ENCODE measurements around the gene ACER1.
A peak's percentile ranks its signal among the peaks of the same experiment; 100 is the strongest.

Gene ACER1

DNA sequence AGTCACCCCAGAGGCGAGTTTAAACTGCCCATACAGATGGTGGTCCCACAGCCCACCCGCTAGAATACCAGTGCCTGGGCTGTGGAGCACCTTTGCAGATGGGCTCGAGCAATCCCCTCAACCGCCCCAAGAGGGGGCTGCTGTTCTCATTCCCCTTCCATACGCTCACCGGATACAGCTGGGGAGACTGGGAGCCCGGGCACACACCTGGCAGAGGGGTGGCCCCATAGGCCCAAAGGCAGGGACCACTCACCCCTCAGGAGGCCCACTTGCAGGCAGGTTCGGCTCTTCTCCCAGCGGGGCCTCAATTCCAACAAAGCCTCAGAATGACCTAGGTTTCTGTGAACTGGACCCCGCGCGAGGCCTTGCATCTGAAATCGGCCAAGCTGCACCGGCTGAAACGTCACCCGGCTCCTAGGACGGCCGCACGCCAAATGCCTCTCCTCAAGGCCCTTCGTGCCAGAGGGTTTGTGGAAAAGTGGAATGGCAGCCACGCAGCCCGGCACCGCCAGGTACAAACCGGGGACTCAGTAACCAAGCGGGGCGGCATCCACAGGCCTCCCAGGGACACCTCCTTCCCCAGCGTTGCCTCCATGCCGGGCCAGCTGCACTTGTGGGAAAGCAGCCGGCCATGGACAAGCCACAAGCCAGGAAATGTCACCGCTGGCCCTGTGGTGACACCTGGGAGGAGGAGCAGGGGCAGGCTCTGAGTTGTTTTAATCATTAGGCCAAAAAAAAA, 72.3 kb downstream of the ACER1 start:
- peaks cover 21% of the 10 kb centered on the region for H4K20me1 ChIP-seq (ENCODE audit: insufficient read depth, low read length, poor library complexity, severe bottlenecking)
- H3K9me2 ChIP-seq (replicated peaks; ENCODE audit: low read depth, low read length) = no peaks in the 10 kb centered on the region
- H3F3A ChIP-seq (ENCODE audit: low read depth) = no peaks in the 10 kb centered on the region
- H3K27me3 ChIP-seq (ENCODE audit: insufficient read depth, low read length, poor library complexity, severe bottlenecking) = no peaks in the 10 kb centered on the region
- H3K4me3 ChIP-seq (ENCODE audit: low read length, poor library complexity, severe bottlenecking) = no peak overlapping the region
- TF ChIP-seq, protein P1, sequence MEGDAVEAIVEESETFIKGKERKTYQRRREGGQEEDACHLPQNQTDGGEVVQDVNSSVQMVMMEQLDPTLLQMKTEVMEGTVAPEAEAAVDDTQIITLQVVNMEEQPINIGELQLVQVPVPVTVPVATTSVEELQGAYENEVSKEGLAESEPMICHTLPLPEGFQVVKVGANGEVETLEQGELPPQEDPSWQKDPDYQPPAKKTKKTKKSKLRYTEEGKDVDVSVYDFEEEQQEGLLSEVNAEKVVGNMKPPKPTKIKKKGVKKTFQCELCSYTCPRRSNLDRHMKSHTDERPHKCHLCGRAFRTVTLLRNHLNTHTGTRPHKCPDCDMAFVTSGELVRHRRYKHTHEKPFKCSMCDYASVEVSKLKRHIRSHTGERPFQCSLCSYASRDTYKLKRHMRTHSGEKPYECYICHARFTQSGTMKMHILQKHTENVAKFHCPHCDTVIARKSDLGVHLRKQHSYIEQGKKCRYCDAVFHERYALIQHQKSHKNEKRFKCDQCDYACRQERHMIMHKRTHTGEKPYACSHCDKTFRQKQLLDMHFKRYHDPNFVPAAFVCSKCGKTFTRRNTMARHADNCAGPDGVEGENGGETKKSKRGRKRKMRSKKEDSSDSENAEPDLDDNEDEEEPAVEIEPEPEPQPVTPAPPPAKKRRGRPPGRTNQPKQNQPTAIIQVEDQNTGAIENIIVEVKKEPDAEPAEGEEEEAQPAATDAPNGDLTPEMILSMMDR (conservative IDR thresholded peaks at IDR 0.05; ENCODE audit: low read length) = peak; percentile 67
- TF ChIP-seq EZH2phosphoT487 (IDR thresholded peaks at IDR 0.05; ENCODE audit: borderline replicate concordance) = no peak
- H3K9me3 ChIP-seq (ENCODE audit: insufficient read depth, low read depth, low read length) = no peaks in the 10 kb centered on the region
- H3K4me1 ChIP-seq (ENCODE audit: insufficient read depth, low read length, poor library complexity, severe bottlenecking) = no peaks in the 10 kb centered on the region
- H3K36me3 ChIP-seq (ENCODE audit: insufficient read depth, low read length) = peaks cover 79% of the 10 kb centered on the region; the same call in 1 of the 2 replicates
- H3K79me2 ChIP-seq (ENCODE audit: insufficient read depth, low read length) = peaks cover 42% of the 10 kb centered on the region; the same call in 1 of the 2 replicates
- no peak overlapping the region for H2AFZ ChIP-seq (ENCODE audit: low read length)
- H3K9ac ChIP-seq (ENCODE audit: low read depth, low read length, poor library complexity, severe bottlenecking) = no peak overlapping the region
- no peak overlapping the region for H3K4me2 ChIP-seq (ENCODE audit: low read depth, low read length, poor library complexity, severe bottlenecking)

GRCh38 chr19:6260376-6260775, 73.0 kb downstream of the ACER1 start:
- Histone ChIP-seq H3K4me1 (ENCODE audit: insufficient read depth, low read length, poor library complexity, severe bottlenecking) (no peaks in the 10 kb centered on the region), H3K36me3 (ENCODE audit: insufficient read depth, low read length) (peaks cover 75% of the 10 kb centered on the region; the same call in 1 of the 2 replicates), H2AFZ (ENCODE audit: low read length) (no peak overlapping the region), H3K9me2 (replicated peaks; ENCODE audit: low read depth, low read length) (no peaks in the 10 kb centered on the region), H3K9me3 (ENCODE audit: insufficient read depth, low read depth, low read length) (no peaks in the 10 kb centered on the region), H3K79me2 (ENCODE audit: insufficient read depth, low read length) (peaks cover 42% of the 10 kb centered on the region; the same call in 1 of the 2 replicates), H3K27me3 (ENCODE audit: insufficient read depth, low read length, poor library complexity, severe bottlenecking) (no peaks in the 10 kb centered on the region), H4K20me1 (ENCODE audit: insufficient read depth, low read length, poor library complexity, severe bottlenecking) (peaks cover 21% of the 10 kb centered on the region), H3K9ac (ENCODE audit: low read depth, low read length, poor library complexity, severe bottlenecking) (no peak overlapping the region), H3K4me2 (ENCODE audit: low read depth, low read length, poor library complexity, severe bottlenecking) (no peak overlapping the region), H3K4me3 (ENCODE audit: low read length, poor library complexity, severe bottlenecking) (no peak overlapping the region), H3F3A (ENCODE audit: low read depth) (no peaks in the 10 kb centered on the region)
- TF ChIP-seq, protein P1 (conservative IDR thresholded peaks at IDR 0.05; ENCODE audit: low read length) = no peak
- no peak for TF ChIP-seq EZH2phosphoT487 (IDR thresholded peaks at IDR 0.05; ENCODE audit: borderline replicate concordance)

- Histone ChIP-seq H3K9me2 (replicated peaks; ENCODE audit: low read depth, low read length) (no peaks in the 10 kb centered on the region), H3K4me3 (ENCODE audit: low read length, poor library complexity, severe bottlenecking) (no peak overlapping the region), H3K4me2 (ENCODE audit: low read depth, low read length, poor library complexity, severe bottlenecking) (no peak overlapping the region), H3K27me3 (ENCODE audit: insufficient read depth, low read length, poor library complexity, severe bottlenecking) (no peaks in the 10 kb centered on the region), H3K79me2 (ENCODE audit: insufficient read depth, low read length) (peaks cover 45% of the 10 kb centered on the region; the same call in 1 of the 2 replicates), H2AFZ (ENCODE audit: low read length) (no peak overlapping the region), H3K36me3 (ENCODE audit: insufficient read depth, low read length) (peaks cover 72% of the 10 kb centered on the region; the same call in 1 of the 2 replicates), H3K4me1 (ENCODE audit: insufficient read depth, low read length, poor library complexity, severe bottlenecking) (no peaks in the 10 kb centered on the region), H3K9me3 (ENCODE audit: insufficient read depth, low read depth, low read length) (no peaks in the 10 kb centered on the region), H4K20me1 (ENCODE audit: insufficient read depth, low read length, poor library complexity, severe bottlenecking) (peaks cover 20% of the 10 kb centered on the region), H3K9ac (ENCODE audit: low read depth, low read length, poor library complexity, severe bottlenecking) (no peak overlapping the region), H3F3A (ENCODE audit: low read depth) (no peaks in the 10 kb centered on the region)
- TF ChIP-seq, protein P1 (conservative IDR thresholded peaks at IDR 0.05; ENCODE audit: low read length) = no peak
- TF ChIP-seq EZH2phosphoT487 (IDR thresholded peaks at IDR 0.05; ENCODE audit: borderline replicate concordance) = no peak
These were observed 74.0 kb downstream of the ACER1 start for GRCh38 chr19:6259312-6259861.
